Measurements from ENCODE around the gene NMNAT2. TPM values are rescaled to one million over a fixed set of nuclear protein-coding genes. Genes with fewer than 3 reads are reported as not detected.

Gene NMNAT2
- total RNA-seq, 2 donors from 2014 or later, result 1.7 to 5.1 TPM

DNA sequence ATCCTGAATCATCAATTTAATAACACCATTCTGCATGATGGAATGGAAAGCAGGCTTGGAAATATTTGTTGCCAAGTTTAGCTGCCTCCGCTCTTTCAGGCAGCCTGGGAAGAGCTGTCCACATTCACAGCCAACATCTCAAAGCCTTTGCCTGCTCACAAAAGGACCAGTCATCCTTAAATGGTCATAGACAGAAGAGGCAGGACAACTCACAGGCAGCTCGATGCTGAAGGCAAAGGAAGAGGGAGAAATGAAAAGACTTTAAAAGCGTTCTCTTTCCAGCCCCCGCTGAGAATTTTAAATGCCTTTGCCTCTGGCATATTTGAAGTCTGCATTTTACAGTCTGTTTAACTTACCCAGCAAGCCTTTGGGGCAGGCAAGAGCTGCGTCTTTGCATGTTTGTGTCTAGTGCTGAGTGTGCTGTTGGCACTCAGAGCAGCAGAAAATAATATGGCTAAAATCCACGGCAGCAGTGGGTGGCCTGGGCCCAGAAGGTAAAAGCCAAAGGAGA, 68.9 kb downstream of the NMNAT2 start:
- no peaks in the 10 kb centered on the region for H3K27me3 ChIP-seq (ENCODE audit: control insufficient read depth, insufficient read depth, low read length, poor library complexity, severe bottlenecking)
- no peaks in the 10 kb centered on the region for H3K9me3 Mint-ChIP-seq
- no peak overlapping the region for H3K4me3 ChIP-seq (ENCODE audit: low read length)
- peak overlapping the region; percentile 89 for H3K27ac ChIP-seq (ENCODE audit: low read depth, low read length)
- H3K4me3 Mint-ChIP-seq, result no peak overlapping the region
- TF ChIP-seq, protein P1, sequence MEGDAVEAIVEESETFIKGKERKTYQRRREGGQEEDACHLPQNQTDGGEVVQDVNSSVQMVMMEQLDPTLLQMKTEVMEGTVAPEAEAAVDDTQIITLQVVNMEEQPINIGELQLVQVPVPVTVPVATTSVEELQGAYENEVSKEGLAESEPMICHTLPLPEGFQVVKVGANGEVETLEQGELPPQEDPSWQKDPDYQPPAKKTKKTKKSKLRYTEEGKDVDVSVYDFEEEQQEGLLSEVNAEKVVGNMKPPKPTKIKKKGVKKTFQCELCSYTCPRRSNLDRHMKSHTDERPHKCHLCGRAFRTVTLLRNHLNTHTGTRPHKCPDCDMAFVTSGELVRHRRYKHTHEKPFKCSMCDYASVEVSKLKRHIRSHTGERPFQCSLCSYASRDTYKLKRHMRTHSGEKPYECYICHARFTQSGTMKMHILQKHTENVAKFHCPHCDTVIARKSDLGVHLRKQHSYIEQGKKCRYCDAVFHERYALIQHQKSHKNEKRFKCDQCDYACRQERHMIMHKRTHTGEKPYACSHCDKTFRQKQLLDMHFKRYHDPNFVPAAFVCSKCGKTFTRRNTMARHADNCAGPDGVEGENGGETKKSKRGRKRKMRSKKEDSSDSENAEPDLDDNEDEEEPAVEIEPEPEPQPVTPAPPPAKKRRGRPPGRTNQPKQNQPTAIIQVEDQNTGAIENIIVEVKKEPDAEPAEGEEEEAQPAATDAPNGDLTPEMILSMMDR (conservative IDR thresholded peaks at IDR 0.05), result no peak
- H3K9ac ChIP-seq (ENCODE audit: extremely low read depth, low read length, poor library complexity, severe bottlenecking), result no peak overlapping the region
- no peak for DNase-seq
- H3K9me3 ChIP-seq (ENCODE audit: control insufficient read depth, low read length), result no peaks in the 10 kb centered on the region
- H3K27ac Mint-ChIP-seq, result no peak overlapping the region
- WGBS, 2 experiments (ENCODE audit: insufficient coverage in 1 of 2, insufficient read length in 1 of 2), result 42 to 66% methylated on average over 6 of the region's 6 CpGs
- peaks cover 15% of the 10 kb centered on the region for H3K4me1 ChIP-seq (ENCODE audit: control insufficient read depth, insufficient read depth, low read length)
- H3K36me3 ChIP-seq (ENCODE audit: control insufficient read depth, insufficient read depth, low read length), result no peaks in the 10 kb centered on the region
- H3K36me3 Mint-ChIP-seq (ENCODE audit: low read depth), result no peaks in the 10 kb centered on the region
- peaks cover 32% of the 10 kb centered on the region for H3K4me1 Mint-ChIP-seq
- H3K27me3 Mint-ChIP-seq (ENCODE audit: insufficient read depth), result peaks cover 4% of the 10 kb centered on the region

DNA sequence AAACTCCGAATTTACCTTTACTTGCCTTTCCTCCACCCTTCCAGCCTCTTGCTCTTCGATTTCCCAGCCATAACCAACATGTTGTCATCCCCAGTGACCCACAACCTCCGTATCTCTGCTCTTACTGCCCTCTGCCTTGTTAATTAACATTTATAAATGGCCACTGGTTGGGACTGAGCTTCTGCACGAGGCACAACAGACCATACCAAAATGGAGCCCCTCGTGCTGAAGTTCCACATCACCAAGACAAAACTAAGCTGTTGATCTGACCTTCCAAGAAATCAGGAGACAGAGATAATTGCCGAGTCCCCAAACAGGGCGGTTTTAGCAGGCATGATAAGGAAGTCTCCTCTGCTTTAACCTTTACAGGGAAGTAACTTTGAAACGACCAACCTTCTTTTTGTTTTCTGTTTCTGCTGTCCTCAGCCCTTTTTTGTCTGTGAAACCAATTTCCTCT, 71.9 kb downstream of the NMNAT2 start:
- no peak overlapping the region for H3K9ac ChIP-seq (ENCODE audit: extremely low read depth, low read length, poor library complexity, severe bottlenecking)
- no peaks in the 10 kb centered on the region for H3K27me3 ChIP-seq (ENCODE audit: control insufficient read depth, insufficient read depth, low read length, poor library complexity, severe bottlenecking)
- TF ChIP-seq, protein P1 (conservative IDR thresholded peaks at IDR 0.05), result no peak
- no peak overlapping the region for H3K27ac ChIP-seq (ENCODE audit: low read depth, low read length)
- H3K9me3 Mint-ChIP-seq, result no peaks in the 10 kb centered on the region
- no peak overlapping the region for H3K4me3 Mint-ChIP-seq
- no peaks in the 10 kb centered on the region for H3K36me3 Mint-ChIP-seq (ENCODE audit: low read depth)
- H3K36me3 ChIP-seq (ENCODE audit: control insufficient read depth, insufficient read depth, low read length), result no peaks in the 10 kb centered on the region
- no peak overlapping the region for H3K4me3 ChIP-seq (ENCODE audit: low read length)
- H3K4me1 ChIP-seq (ENCODE audit: control insufficient read depth, insufficient read depth, low read length), result peaks cover 9% of the 10 kb centered on the region
- WGBS, 2 experiments (ENCODE audit: insufficient coverage in 1 of 2, insufficient read length in 1 of 2), result 81 to 86% methylated on average over 7 to 8 of the region's 8 CpGs
- no peaks in the 10 kb centered on the region for H3K9me3 ChIP-seq (ENCODE audit: control insufficient read depth, low read length)
- H3K27me3 Mint-ChIP-seq (ENCODE audit: insufficient read depth), result peaks cover 4% of the 10 kb centered on the region
- DNase-seq, result no peak
- H3K4me1 Mint-ChIP-seq, result peaks cover 26% of the 10 kb centered on the region
- peak overlapping the region; percentile 8 for H3K27ac Mint-ChIP-seq

DNA sequence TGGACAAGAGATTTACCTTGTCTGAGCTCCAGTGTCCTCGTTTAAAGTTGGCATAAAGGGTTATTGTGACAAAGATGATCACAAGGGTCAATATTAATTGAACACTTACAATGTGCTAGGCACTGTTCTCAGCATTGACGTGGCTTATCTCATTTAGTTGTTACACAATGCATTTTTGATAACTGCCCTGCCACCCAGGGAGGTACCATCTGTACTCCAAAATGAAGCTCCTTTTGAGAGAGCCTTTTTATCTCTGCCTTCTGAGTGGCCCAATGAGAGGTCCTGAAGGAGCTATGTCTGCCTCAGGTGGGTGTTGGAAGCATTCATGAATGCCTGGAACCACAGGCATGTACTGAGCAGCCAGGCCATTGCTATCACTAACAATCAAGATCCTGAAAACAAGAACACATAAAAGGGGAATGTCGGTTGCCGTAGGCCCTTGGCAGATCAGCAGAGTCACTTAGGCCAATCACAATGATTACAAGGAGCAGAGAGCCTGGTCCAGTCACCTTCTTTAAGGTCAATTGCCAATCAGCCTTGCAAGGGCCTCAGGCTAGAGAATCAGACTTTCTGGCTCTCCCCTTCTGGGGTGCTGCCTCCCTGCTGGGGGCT, 78.5 kb downstream of the NMNAT2 start:
- TF ChIP-seq, protein P1 (conservative IDR thresholded peaks at IDR 0.05), result no peak
- no peaks in the 10 kb centered on the region for H3K36me3 Mint-ChIP-seq (ENCODE audit: low read depth)
- DNase-seq, result peak; percentile 37
- H3K9me3 Mint-ChIP-seq, result no peaks in the 10 kb centered on the region
- H3K4me3 Mint-ChIP-seq, result no peak overlapping the region
- H3K4me1 ChIP-seq (ENCODE audit: control insufficient read depth, insufficient read depth, low read length), result peaks cover 8% of the 10 kb centered on the region
- no peak overlapping the region for H3K27ac ChIP-seq (ENCODE audit: low read depth, low read length)
- 88 to 94% methylated on average over 4 of the region's 4 CpGs for WGBS, 2 experiments (ENCODE audit: insufficient coverage in 1 of 2, insufficient read length in 1 of 2)
- peaks cover 3% of the 10 kb centered on the region for H3K9me3 ChIP-seq (ENCODE audit: control insufficient read depth, low read length)
- no peak overlapping the region for H3K4me3 ChIP-seq (ENCODE audit: low read length)
- no peak overlapping the region for H3K27ac Mint-ChIP-seq
- no peak overlapping the region for H3K9ac ChIP-seq (ENCODE audit: extremely low read depth, low read length, poor library complexity, severe bottlenecking)
- H3K36me3 ChIP-seq (ENCODE audit: control insufficient read depth, insufficient read depth, low read length), result no peaks in the 10 kb centered on the region
- H3K27me3 Mint-ChIP-seq (ENCODE audit: insufficient read depth), result no peaks in the 10 kb centered on the region
- no peaks in the 10 kb centered on the region for H3K27me3 ChIP-seq (ENCODE audit: control insufficient read depth, insufficient read depth, low read length, poor library complexity, severe bottlenecking)
- H3K4me1 Mint-ChIP-seq, result peaks cover 32% of the 10 kb centered on the region
